Esophagus muscularis mucosa (tissue), 4 donors: ENCODE measurements around the gene RNF186. TPM values are rescaled to one million over a fixed set of nuclear protein-coding genes. Genes with fewer than 3 reads are reported as not detected.

Source experiments
- DNase-seq: peaks from one replicate; pipeline ENCODE4 v3.0.0-alpha.2; 2017; ENCODE audit errors: extremely low spot score
- H3K27ac ChIP-seq, 4 donors: fragments of 200-600 bp; sonication (generic); replicated peaks in 1 of 4; 1 replicate in 3 of 4; 2 replicates in 1 of 4; pipeline ENCODE4 v1.5.1; 2016 to 2019; ENCODE audit warnings: mild to moderate bottlenecking in 1 of 4
- H3K27me3 ChIP-seq, 4 donors: fragments of 200-600 bp; sonication (generic); one replicate each; pipeline versions ENCODE4 v1.5.1 to v1.6.0; 2016 to 2019
- H3K36me3 ChIP-seq, 4 donors: fragments of 200-600 bp; sonication (generic); one replicate each; pipeline ENCODE4 v1.5.1; 2016 to 2019
- H3K4me1 ChIP-seq, 4 donors: fragments of 200-600 bp; sonication (generic); one replicate each; pipeline ENCODE4 v1.5.1; 2016 to 2019
- H3K4me3 ChIP-seq, 4 donors: fragments of 200-600 bp; sonication (generic); 1 replicate in 2 of 4; 2 replicates in 2 of 4; pipeline ENCODE4 v1.5.1; 2016 to 2019; ENCODE audit warnings: mild to moderate bottlenecking in 4 of 4, moderate library complexity in 1 of 4
- H3K9me3 ChIP-seq, 4 donors: fragments of 200-600 bp; sonication (generic); 1 replicate in 3 of 4; 2 replicates in 1 of 4; pipeline ENCODE4 v1.5.1; 2016 to 2019
- CTCF ChIP-seq, 3 experiments: fragments of 200-600 bp in 2 of 3; fragments of 450-650 bp in 1 of 3; sonication (generic) in 2 of 3; IDR thresholded peaks; one replicate each; pipeline ENCODE4 v1.5.1; 2017 to 2019; ENCODE audit warnings: antibody characterized with exemption in 3 of 3, mild to moderate bottlenecking in 2 of 3, moderate library complexity in 1 of 3
- EP300 ChIP-seq: sonication (generic); formaldehyde crosslinking; IDR thresholded peaks from one replicate; pipeline ENCODE4 v1.6.1; 2017; ENCODE audit warnings: antibody characterized with exemption
- POLR2A ChIP-seq: fragments of 450-650 bp; IDR thresholded peaks from one replicate; pipeline ENCODE4 v1.6.1; 2017; ENCODE audit warnings: antibody characterized with exemption, moderate library complexity, mild to moderate bottlenecking, low read depth
- POLR2AphosphoS5 ChIP-seq, 2 donors: sonication (generic); formaldehyde crosslinking; IDR thresholded peaks; one replicate each; pipeline ENCODE4 v1.6.1; 2017; ENCODE audit warnings: antibody characterized with exemption in 2 of 2
- WGBS: methylation state at CpG from one replicate; pipeline ENCODE4 v1.1.5; 2018; 5-methylcytosine and 5-hydroxymethylcytosine counted together
- intact Hi-C: fragments of 100-400 bp; cut with DNase I; formaldehyde crosslinking; loops from one replicate; pipeline ENCODE4 v1.15.1; 2023
- total RNA-seq, 4 donors: library from RNA; depleted of rRNA; stranded (reverse); fragments of >200 nt; gene quantifications; one replicate each; pipeline versions ENCODE4 v1.1.0 to v1.2.1, GENCODE V29; 2016

RNF186 gene
- total RNA-seq, 4 donors from 2014 or later = not detected

GRCh38 chr1:19774180-19774785 is 40.8 kb downstream of the RNF186 start:
- peaks cover 8 to 99% (median 64%) of the 10 kb centered on the region in 4 donors for H3K36me3 ChIP-seq
- WGBS = 81% methylated on average over 6 of the region's 6 CpGs
- H3K27ac ChIP-seq = no peak overlapping the region
- no peak overlapping the region for H3K4me3 ChIP-seq
- intact Hi-C loops = no loop called here
- no peaks in the 10 kb centered on the region for H3K27me3 ChIP-seq
- no peaks in the 10 kb centered on the region for H3K9me3 ChIP-seq
- no peak for TF ChIP-seq POLR2A
- no peak for TF ChIP-seq EP300
- no peak for TF ChIP-seq POLR2AphosphoS5 (IDR thresholded peaks at IDR 0.05)
- TF ChIP-seq CTCF (IDR thresholded peaks at IDR 0.05) = no peak
- H3K4me1 ChIP-seq = no peaks in the 10 kb centered on the region
- DNase-seq = no peak

- no peak for DNase-seq
- TF ChIP-seq EP300 (no peak), POLR2A (no peak), POLR2AphosphoS5 (IDR thresholded peaks at IDR 0.05) (no peak), CTCF (IDR thresholded peaks at IDR 0.05) (no peak)
- Histone ChIP-seq H3K36me3 (peaks cover 2 to 99% (median 61%) of the 10 kb centered on the region in 4 donors), H3K4me3 (no peak overlapping the region), H3K4me1 (no peaks in the 10 kb centered on the region), H3K27ac (no peak overlapping the region), H3K9me3 (no peaks in the 10 kb centered on the region), H3K27me3 (no peaks in the 10 kb centered on the region)
- WGBS = 80% methylated on average over 3 of the region's 4 CpGs
- intact Hi-C loops = no loop called here
Measured at GRCh38 chr1:19773485-19773884, 41.6 kb downstream of the RNF186 start.

GRCh38 chr1:19772053-19772452 is 43.0 kb downstream of the RNF186 start:
- H3K36me3 ChIP-seq = peaks cover 0 to 96% (median 53%) of the 10 kb centered on the region in 4 donors
- 83% methylated on average over 9 of the region's 9 CpGs for WGBS
- H3K4me1 ChIP-seq = no peaks in the 10 kb centered on the region
- no peak overlapping the region for H3K27ac ChIP-seq
- no peak for DNase-seq
- TF ChIP-seq POLR2A = no peak
- no peak for TF ChIP-seq POLR2AphosphoS5 (IDR thresholded peaks at IDR 0.05)
- TF ChIP-seq EP300 = no peak
- TF ChIP-seq CTCF (IDR thresholded peaks at IDR 0.05) = no peak
- no peaks in the 10 kb centered on the region for H3K9me3 ChIP-seq
- H3K4me3 ChIP-seq = no peak overlapping the region
- intact Hi-C loops = no loop called here
- H3K27me3 ChIP-seq = no peaks in the 10 kb centered on the region

GRCh38 chr1:19771350-19771749 is 43.7 kb downstream of the RNF186 start:
- Histone ChIP-seq H3K27ac (no peak overlapping the region), H3K4me1 (no peaks in the 10 kb centered on the region), H3K36me3 (peaks cover 0 to 97% (median 49%) of the 10 kb centered on the region in 4 donors), H3K27me3 (no peaks in the 10 kb centered on the region), H3K9me3 (no peaks in the 10 kb centered on the region), H3K4me3 (no peak overlapping the region)
- TF ChIP-seq POLR2AphosphoS5 (IDR thresholded peaks at IDR 0.05) (no peak), CTCF (IDR thresholded peaks at IDR 0.05) (no peak), POLR2A (no peak), EP300 (no peak)
- WGBS = 90% methylated on average over 6 of the region's 6 CpGs
- intact Hi-C loops = no loop called here
- DNase-seq = no peak
